Right ventricle myocardium inferior (tissue), 1 donor: ENCODE results near the gene ASB16. TPM values are rescaled to one million over a fixed set of nuclear protein-coding genes. Genes with fewer than 3 reads are reported as not detected.

ENCODE experiments used
- ATAC-seq: fragments of 200-7000 bp; cut with Tn5 transposase; one replicate; pipeline ENCODE4 v1.9.1; 2020; ENCODE audit warnings: mild to moderate bottlenecking, moderate library complexity
- DNase-seq: peaks from one replicate; pipeline ENCODE4 v3.0.0; 2021; ENCODE audit errors: missing footprints
- intact Hi-C: fragments of 100-400 bp; cut with DNase I; formaldehyde crosslinking; loops from one replicate; pipeline ENCODE4 v1.11.0; 2022
- microRNA-seq: library from miRNA; unstranded; fragments of <30 nt; microRNA quantifications from one replicate; pipeline ENCODE4 v1.2.0, GENCODE V29; 2020
- total RNA-seq: library from RNA; stranded (reverse); fragmentation: NEBNext Ultra II Directional; extraction: Animal tissue kit (Norgen Biotek cat#: 25700); gene quantifications from one replicate; pipeline ENCODE4 v1.2.1, GENCODE V29; 2021
- donor health status: DM: no; HTN: yes; CAD: no; lungs with severe emphysema.

ASB16 gene
- total RNA-seq, 1 donor from 2014 or later: 14.5 TPM

- DNase-seq: no peak
- intact Hi-C loops: loop anchor here (5.0 kb wide), 1 partner anchor 307 kb away; no protein-coding TSS in a partner anchor
- no peak for ATAC-seq
Observed at GRCh38 chr17:44214896-44215295, 44.4 kb downstream of the ASB16 start.

DNA sequence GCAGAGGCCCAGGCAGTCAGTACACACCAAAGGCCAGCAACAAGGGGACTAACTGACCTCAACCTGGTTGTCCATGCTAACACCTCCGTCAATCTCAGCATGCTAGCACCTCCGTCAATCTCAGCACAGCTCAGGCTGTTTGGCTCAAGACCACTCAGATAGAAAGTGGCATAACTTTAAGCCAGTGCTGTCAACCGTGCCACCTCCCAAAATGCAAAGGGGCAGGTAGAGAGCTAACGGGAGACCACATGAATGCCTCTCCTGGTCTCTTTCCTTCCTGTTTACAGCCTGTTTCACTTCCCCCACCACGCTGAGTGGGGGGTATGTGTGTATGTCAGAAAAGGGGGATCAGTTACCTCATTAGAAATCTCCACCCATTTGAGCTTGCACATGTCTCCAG lies 45.7 kb downstream of the ASB16 start:
- no peak for DNase-seq
- no peak for ATAC-seq
- intact Hi-C loops: no loop called here

GRCh38 chr17:44216694-44217093 lies 46.2 kb downstream of the ASB16 start:
- DNase-seq: no peak
- intact Hi-C loops: no loop called here
- ATAC-seq: no peak

- intact Hi-C loops: loop anchor here (1.0 kb wide), 2 partner anchors 18 to 107 kb away; no protein-coding TSS in a partner anchor
- ATAC-seq: no peak
- peak; percentile 74 for DNase-seq
Observed at GRCh38 chr17:44217738-44218343, 47.3 kb downstream of the ASB16 start.

GRCh38 chr17:44218344-44219107 lies 48.0 kb downstream of the ASB16 start:
- intact Hi-C loops: loop anchor here (1.0 kb wide), 2 partner anchors 18 to 107 kb away; no protein-coding TSS in a partner anchor
- ATAC-seq: peak; percentile 67
- peak; percentile 95 for DNase-seq

- DNase-seq: peak; percentile 86
- intact Hi-C loops: no loop called here
- peak; percentile 15 for ATAC-seq
Observed at GRCh38 chr17:44219108-44219615, 48.7 kb downstream of the ASB16 start.

DNA sequence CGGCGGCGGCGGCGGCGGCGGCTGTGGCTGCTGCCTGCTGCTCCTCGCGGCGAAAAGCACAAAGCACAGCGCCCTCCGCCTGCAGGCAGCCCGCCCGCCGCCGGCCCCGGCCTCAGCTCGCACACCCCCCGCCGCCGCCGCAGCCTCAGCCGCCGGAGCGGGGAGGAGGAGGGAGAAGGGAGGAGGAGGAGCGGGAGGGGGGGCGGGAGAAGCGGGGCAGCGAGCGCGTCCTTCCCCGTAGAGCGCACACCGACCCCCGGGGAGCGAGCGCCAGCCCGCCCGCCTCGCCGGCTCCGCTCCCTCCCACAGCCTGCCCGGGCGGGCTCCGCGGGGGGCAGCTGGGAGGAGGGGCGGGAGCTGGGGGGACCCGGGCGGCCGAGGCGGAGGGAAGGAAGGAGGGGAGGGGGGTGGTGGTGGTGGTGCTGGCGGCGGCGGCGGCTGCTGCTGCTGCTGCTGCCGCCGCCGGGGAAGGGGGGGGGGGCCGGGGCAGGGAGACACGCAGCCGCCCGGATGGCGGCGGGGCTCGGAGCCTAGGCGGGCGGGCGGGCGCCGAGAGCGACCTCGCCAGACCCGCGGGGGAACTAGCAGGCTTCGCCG lies 49.2 kb downstream of the ASB16 start, which contains the start of gene UBTF:
TSS of gene UBTF (minus strand) at position 60 of the 597 bp plus-strand sequence. CDS start 1,446 bp downstream, outside the sequence.
- intact Hi-C loops: loop anchor here (5.0 kb wide), 1 partner anchor 53 kb away; no protein-coding TSS in a partner anchor
- ATAC-seq (peak; percentile 23), DNase-seq (peak; percentile 84)

DNA sequence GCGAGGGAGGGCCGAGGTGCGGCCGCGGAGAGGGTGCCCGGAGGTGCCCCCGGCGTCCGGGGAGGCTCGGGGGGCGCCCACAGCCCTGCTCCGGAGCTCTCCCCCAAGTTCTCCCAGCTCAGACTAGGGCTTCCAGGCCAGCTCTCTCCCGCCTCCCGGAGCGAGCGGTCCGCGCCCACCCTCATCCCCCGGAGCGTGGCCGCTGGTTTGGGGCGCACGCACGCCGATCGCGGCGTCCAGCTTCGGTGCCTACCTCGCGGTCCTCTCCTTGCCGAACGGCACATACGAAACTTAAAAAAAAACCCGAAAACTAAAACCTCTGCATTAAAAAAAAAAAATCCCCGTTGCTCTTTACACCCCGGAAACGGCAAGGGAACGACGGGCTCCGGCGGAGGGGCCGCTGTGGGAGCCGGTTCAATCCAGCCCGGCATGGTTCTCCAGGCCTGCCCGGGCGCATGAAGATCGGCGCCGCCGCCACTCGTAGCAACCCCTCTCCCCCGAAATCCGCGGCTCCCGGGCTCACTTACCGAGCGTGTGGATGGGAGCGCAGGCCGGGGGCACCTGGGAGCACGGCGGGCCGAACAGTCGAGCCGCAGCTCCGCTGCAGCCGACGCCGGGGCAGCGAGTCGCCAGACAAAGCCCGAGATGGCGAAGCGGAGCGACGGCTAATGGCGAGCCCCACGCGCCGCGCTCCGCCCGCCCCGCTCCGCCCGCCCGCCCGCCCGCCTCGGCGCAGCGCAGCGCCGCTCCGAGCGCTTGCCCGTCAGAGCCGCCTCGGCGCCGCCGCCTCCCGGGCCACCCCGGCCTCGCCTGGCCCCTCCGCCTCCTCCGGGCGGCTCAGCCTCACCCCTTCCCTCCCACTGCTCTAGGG lies 49.9 kb downstream of the ASB16 start:
- DNase-seq: peak; percentile 77
- intact Hi-C loops: loop anchor here (5.0 kb wide), 1 partner anchor 52 kb away; no protein-coding TSS in a partner anchor
- ATAC-seq: peak; percentile 40

DNA sequence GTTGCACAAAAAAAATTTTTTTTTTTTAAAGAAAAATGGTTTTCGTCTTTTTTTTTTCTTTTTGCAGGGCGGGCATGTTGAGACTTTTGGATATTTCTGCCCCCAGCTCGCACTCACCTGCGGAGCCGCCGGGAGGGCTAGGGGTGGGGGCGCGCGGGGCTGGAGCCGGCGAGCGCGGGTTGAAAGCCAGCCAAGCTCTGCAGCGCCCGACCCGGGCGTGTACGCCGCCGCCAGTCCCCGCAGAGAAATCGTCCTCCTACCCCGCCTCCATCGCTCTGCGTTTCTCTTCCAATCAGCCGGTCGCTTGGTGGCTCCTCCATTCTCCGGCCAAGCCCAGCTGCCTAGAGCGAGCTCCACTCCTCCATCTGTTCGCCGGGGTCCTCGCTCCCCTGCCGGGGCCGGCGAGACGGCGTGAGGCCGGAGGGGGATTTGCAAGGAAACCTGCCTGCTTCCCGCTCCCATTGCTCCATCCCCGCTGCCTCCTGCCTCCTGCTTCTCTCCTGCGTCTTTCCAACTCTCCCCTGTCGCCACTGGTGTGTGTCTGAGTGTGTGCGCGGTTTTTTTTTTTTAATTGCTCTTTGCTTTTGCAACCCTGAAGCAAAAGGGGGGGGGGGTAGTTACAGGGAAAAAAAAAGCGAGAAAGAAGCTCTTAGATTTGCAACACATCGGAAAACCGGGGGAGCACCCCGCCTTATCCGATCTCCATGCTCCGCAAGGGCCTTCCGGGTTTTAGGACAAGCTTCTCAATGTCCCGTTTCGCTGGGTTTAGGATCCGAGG lies 50.8 kb downstream of the ASB16 start:
- intact Hi-C loops: loop anchor here (5.0 kb wide), 1 partner anchor 51 kb away; no protein-coding TSS in a partner anchor
- ATAC-seq: peak; percentile 66

DNA sequence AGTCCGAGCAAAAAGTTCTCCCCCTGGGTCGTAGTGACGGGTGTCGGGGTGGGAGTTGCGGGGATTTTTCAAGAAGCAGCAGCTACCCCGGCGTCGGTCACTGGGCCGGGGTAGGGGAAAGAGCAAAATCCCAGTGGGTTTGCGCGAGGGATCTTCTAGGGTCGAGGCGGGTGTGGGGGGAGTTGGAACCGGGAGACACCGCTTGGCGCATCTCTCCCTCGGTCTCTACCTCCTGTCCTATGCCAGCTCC lies 51.3 kb downstream of the ASB16 start:
- DNase-seq (no peak), ATAC-seq (no peak)
- intact Hi-C loops: loop anchor here (5.0 kb wide), 1 partner anchor 51 kb away; no protein-coding TSS in a partner anchor

More for the DNA sequence above, 50.8 kb downstream of the ASB16 start:
- peak; percentile 86 for DNase-seq

GRCh38 chr17:44222112-44222869 lies 51.8 kb downstream of the ASB16 start:
- intact Hi-C loops: loop anchor here (5.0 kb wide), 1 partner anchor 50 kb away; no protein-coding TSS in a partner anchor
- peak; percentile 51 for ATAC-seq
- DNase-seq: peak; percentile 87

DNA sequence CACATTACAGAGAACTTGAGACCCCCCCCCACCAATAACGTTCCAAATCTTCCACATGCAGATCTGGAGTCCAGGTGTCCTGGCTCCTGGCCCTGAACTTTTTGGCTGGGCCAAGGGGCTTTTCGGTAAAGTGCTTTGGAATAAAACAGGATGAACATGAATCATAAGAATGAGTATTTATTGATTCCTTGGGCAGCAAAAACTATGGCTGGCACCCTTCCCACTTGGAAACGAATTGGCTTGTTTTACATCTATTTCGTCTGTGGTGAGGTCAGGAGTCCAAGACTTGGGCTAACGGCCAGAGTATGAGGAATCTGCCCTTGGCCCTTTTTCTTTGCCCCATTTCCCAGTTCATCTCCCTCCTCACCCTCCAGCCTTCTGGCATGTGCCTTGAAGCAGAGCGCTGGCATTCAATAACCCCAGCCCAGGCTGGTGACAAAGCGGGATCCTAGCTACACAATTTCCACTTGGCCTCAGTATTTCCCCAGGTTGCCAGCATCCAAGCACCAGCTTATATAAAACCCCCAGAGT lies 53.1 kb downstream of the ASB16 start:
- no peak for DNase-seq
- intact Hi-C loops: loop anchor here (5.0 kb wide), 1 partner anchor 49 kb away; no protein-coding TSS in a partner anchor
- no peak for ATAC-seq

Small RNA genes within 50 kb of the gene (microRNA-seq; reads per million reads assigned to microRNA genes)
- not detected for gene MIR6782

Other genes starting within 250 kb of the ASB16 start
- not detected for gene PPY, start 228.2 kb upstream of the ASB16 start, total RNA-seq
- not detected for gene PYY, start 216.8 kb upstream of the ASB16 start, total RNA-seq
- 0.68 TPM for gene NAGS, start 166.1 kb upstream of the ASB16 start, total RNA-seq
- gene TMEM101, start 155.7 kb upstream of the ASB16 start, total RNA-seq: 21.5 TPM
- 47.6 TPM for gene LSM12, start 104.0 kb upstream of the ASB16 start, total RNA-seq
- gene G6PC3, start 100.0 kb upstream of the ASB16 start, total RNA-seq: 30.4 TPM
- 67.5 TPM for gene HDAC5, start 47.1 kb upstream of the ASB16 start, total RNA-seq
- gene HROB, start 28.8 kb upstream of the ASB16 start, total RNA-seq: 2.0 TPM
- gene TMUB2, start 16.3 kb downstream of the ASB16 start, total RNA-seq: 20.8 TPM
- 40.8 TPM for gene ATXN7L3, start 29.2 kb downstream of the ASB16 start, total RNA-seq
- gene UBTF, start 49.0 kb downstream of the ASB16 start, total RNA-seq: 57.5 TPM
- gene SLC4A1, start 97.4 kb downstream of the ASB16 start, total RNA-seq: 0.08 TPM
- gene RUNDC3A, start 137.9 kb downstream of the ASB16 start, total RNA-seq: 0.49 TPM
- 50.6 TPM for gene SLC25A39, start 154.1 kb downstream of the ASB16 start, total RNA-seq
- gene GRN, start 174.6 kb downstream of the ASB16 start, total RNA-seq: 150 TPM
- gene FAM171A2, start 193.1 kb downstream of the ASB16 start, total RNA-seq: 0.70 TPM
- gene ITGA2B, start 218.9 kb downstream of the ASB16 start, total RNA-seq: 0.78 TPM